ENCODE measurements around the gene ANXA4. TPM values are rescaled to one million over a fixed set of nuclear protein-coding genes. Genes with fewer than 3 reads are reported as not detected.
A peak's percentile ranks its signal among the peaks of the same experiment; 100 is the strongest.

Gene ANXA4
- total RNA-seq, 1 donor from 2014 or later = 250 TPM

DNA sequence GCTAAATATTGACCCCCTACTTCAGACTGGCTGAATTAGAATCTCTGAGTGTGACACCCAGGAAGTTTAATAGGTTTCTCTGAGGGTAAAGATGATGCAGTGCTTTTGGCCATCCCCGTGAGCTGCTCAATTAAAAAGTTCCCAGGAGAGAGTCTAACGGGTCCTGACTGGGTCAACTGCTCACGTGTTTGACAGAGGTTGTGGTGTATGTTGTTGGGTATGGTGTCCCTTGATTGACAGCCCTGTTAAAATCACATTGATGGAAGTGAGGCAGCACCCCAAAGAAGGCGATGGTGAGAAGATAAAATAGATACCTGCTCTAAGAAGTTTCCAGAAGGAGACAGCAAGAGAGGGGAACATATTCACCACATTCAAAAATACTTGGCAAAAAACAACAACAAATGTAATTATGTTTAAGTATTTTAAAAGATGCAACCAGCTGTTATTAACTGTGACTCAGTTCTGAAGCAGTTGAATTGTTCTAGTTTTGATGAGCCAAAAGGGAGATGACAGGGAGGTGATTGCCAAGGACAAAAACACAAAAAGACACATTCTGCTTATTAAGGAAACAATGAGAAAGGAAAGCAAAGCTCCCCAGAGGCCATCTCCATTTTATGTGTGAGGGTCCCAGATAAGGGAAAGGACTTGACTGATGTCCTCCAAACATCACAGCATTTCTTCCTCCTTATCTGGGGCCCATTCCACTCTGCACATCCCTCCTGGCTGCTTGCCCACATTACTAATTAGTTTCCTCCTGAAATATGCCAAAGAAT, 76.0 kb downstream of the ANXA4 start:
- Mint-ChIP-seq H3K27ac (no peak overlapping the region), H3K27me3 (no peaks in the 10 kb centered on the region), H3K36me3 (ENCODE audit: insufficient read depth) (peaks cover 37% of the 10 kb centered on the region), H3K4me1 (ENCODE audit: low read depth) (peaks cover 17% of the 10 kb centered on the region), H3K4me3 (ENCODE audit: low read depth) (no peak overlapping the region), H3K9me3 (ENCODE audit: low read depth) (no peaks in the 10 kb centered on the region)
- TF ChIP-seq, protein P1, sequence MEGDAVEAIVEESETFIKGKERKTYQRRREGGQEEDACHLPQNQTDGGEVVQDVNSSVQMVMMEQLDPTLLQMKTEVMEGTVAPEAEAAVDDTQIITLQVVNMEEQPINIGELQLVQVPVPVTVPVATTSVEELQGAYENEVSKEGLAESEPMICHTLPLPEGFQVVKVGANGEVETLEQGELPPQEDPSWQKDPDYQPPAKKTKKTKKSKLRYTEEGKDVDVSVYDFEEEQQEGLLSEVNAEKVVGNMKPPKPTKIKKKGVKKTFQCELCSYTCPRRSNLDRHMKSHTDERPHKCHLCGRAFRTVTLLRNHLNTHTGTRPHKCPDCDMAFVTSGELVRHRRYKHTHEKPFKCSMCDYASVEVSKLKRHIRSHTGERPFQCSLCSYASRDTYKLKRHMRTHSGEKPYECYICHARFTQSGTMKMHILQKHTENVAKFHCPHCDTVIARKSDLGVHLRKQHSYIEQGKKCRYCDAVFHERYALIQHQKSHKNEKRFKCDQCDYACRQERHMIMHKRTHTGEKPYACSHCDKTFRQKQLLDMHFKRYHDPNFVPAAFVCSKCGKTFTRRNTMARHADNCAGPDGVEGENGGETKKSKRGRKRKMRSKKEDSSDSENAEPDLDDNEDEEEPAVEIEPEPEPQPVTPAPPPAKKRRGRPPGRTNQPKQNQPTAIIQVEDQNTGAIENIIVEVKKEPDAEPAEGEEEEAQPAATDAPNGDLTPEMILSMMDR (IDR thresholded peaks at IDR 0.05; ENCODE audit: unreplicated experiment) = no peak
- DNase-seq (ENCODE audit: low spot score, unreplicated experiment) = no peak

DNA sequence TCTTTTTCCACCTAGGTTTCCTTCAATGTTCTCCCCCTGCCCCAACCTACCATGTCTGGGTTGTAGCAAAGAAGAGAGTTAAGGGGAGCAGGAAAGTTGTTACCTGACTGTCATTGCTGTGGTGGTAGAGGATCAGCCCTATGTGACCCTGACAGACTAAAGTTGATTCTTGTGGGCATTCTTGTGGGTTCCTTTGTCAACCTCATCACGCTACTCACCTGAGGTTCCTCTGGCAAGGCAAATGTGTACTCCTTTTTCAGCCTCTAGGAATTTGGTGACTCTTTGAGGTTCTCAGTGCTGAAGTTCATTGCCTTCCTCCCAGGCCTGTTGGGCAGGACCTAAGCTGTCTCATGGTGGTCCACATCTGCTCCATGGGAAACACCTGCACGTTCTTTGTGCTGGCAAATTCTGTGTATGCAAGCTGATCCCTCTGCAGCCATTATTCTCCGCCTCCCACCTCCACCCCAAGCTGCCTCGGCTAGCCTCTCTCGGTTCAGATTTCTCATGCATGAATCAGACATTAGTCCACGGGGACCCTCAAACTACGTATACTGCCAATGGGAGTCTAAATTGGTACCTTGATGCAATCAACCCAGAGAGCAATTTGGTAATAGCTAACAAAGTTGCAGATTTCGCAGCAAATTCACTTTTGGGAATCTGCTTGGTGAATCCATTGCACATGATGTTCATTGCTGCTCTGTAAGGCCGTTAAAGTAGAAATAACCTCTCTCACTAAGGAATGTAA, 86.0 kb downstream of the ANXA4 start:
- Mint-ChIP-seq H3K4me3 (ENCODE audit: low read depth) (peak overlapping the region; percentile 79), H3K27ac (peak overlapping the region; percentile 98), H3K4me1 (ENCODE audit: low read depth) (peaks cover 20% of the 10 kb centered on the region), H3K9me3 (ENCODE audit: low read depth) (no peaks in the 10 kb centered on the region), H3K27me3 (no peaks in the 10 kb centered on the region), H3K36me3 (ENCODE audit: insufficient read depth) (peaks cover 5% of the 10 kb centered on the region)
- TF ChIP-seq, protein P1 (IDR thresholded peaks at IDR 0.05; ENCODE audit: unreplicated experiment) = no peak
- no peak for DNase-seq (ENCODE audit: low spot score, unreplicated experiment)

DNA sequence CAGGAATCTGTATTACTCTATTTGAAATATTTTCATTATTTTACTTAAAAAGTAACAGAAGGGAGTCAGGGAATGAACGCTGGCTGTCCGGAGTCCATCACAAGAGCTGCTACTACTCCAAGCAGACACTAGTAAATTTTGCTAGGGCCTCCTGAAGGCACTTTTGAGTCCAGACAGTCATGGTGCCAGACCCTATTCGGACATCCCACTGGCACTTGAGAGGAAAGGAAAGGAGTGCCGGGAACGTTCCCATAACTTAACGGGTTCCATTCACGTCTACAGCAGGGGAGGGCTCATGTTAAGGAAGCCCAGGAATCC, 87.0 kb downstream of the ANXA4 start:
- H3K4me3 Mint-ChIP-seq (ENCODE audit: low read depth) = peak overlapping the region; percentile 79
- peak overlapping the region; percentile 98 for H3K27ac Mint-ChIP-seq
- H3K9me3 Mint-ChIP-seq (ENCODE audit: low read depth) = no peaks in the 10 kb centered on the region
- no peaks in the 10 kb centered on the region for H3K27me3 Mint-ChIP-seq
- no peak for DNase-seq (ENCODE audit: low spot score, unreplicated experiment)
- TF ChIP-seq, protein P1 (IDR thresholded peaks at IDR 0.05; ENCODE audit: unreplicated experiment) = no peak
- H3K4me1 Mint-ChIP-seq (ENCODE audit: low read depth) = peaks cover 23% of the 10 kb centered on the region
- peaks cover 3% of the 10 kb centered on the region for H3K36me3 Mint-ChIP-seq (ENCODE audit: insufficient read depth)

DNA sequence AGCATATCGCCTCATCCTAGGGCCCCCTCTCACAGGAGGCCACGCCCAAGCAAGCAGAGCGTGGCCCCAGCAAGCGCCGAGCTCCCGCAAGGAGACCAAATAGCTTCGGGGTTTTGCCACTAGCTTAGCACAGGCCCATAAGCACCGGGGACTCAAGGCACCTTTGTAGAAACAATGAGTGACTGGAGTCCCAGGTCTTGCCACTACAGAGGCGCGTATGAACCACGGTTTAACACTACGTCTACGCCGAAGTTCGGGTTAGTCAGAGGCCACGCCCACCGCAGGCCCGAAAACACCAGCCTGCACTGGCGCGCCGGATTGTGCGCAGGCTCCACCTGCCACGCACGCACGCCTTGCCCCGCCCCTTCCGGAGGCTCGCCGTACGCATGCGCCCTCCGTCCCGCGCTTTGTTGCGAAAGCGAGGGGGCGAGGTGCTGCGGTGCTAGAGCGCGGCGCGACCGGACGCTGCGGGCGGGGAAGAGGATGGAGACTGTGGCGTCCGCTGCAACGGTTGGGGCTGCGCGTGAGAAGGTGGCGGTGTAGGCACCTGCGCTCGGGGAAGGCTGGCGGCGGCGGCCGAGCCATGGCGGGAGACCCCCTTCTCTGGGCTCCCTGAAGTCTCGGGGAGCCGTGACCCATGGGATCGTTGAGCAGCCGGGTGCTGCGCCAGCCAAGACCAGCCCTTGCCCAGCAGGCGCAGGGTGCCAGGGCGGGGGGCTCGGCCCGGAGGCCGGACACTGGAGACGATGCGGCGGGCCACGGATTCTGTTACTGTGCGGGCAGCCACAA, 87.5 kb downstream of the ANXA4 start, which contains the start of gene GMCL1:
TSS of gene GMCL1 (plus strand) at position 405 of the 789 bp plus-strand sequence. CDS start at position 638, 233 bp downstream.
- Mint-ChIP-seq H3K27me3 (no peaks in the 10 kb centered on the region), H3K36me3 (ENCODE audit: insufficient read depth) (peaks cover 3% of the 10 kb centered on the region), H3K4me3 (ENCODE audit: low read depth) (peak within 1 kb of the TSS; percentile 79), H3K27ac (peak within 1 kb of the TSS; percentile 98), H3K4me1 (ENCODE audit: low read depth) (peaks cover 27% of the 10 kb centered on the region), H3K9me3 (ENCODE audit: low read depth) (no peaks in the 10 kb centered on the region)
- TF ChIP-seq, protein P1 (IDR thresholded peaks at IDR 0.05; ENCODE audit: unreplicated experiment) = no peak
- DNase-seq (ENCODE audit: low spot score, unreplicated experiment) = peak; percentile 97
